H1 (cell line): ENCODE measurements around the gene NUCB1. TPM values are rescaled to one million over a fixed set of nuclear protein-coding genes. Genes with fewer than 3 reads are reported as not detected.

Experiments used
- CTCF ChIA-PET: fragments of 300-600 bp; sonication (Branson Sonifier 250); formaldehyde crosslinking; loops from one replicate; lab custom pipeline; 2021; ENCODE audit not compliant: partially characterized antibody; lab: Charles Lee
- POLR2A ChIA-PET: fragments of 300-600 bp; sonication (Branson Sonifier 250); formaldehyde crosslinking; loops from one replicate; lab custom pipeline; 2021; ENCODE audit warnings: inconsistent platforms; ENCODE audit not compliant: partially characterized antibody; lab: Charles Lee
- DNase-seq, 2 experiments: peaks; one replicate each; pipeline versions ENCODE4 v3.0.0 to v3.0.0-alpha.2; 2010 to 2022; ENCODE audit warnings: low spot score in 2 of 2, low read depth in 1 of 2, mixed read lengths in 1 of 2
- FAIRE-seq: peaks from 2 replicates; lab custom pipeline; 2011; peaks lifted over from hg19 to GRCh38; lab: Jason Lieb, UNC
- H2AFZ ChIP-seq: 2 replicates; pipeline ENCODE4 v1.8.1; 2012; ENCODE audit warnings: low read length, inconsistent platforms
- H2AK5ac ChIP-seq: 2 replicates; pipeline ENCODE4 v1.6.1; 2013; ENCODE audit warnings: low read depth, low read length
- H2BK120ac ChIP-seq: replicated peaks from 2 replicates; pipeline ENCODE3; 2013; ENCODE audit warnings: low read depth, low read length, inconsistent platforms
- H2BK12ac ChIP-seq: 2 replicates; pipeline ENCODE4 v1.6.1; 2013; ENCODE audit warnings: low read depth, low read length
- H2BK15ac ChIP-seq: 2 replicates; pipeline ENCODE4 v1.6.1; 2013; ENCODE audit warnings: low read length
- H2BK20ac ChIP-seq: 2 replicates; pipeline ENCODE4 v1.6.1; 2013; ENCODE audit warnings: low read length
- H2BK5ac ChIP-seq: 2 replicates; pipeline ENCODE4 v1.6.1; 2013; ENCODE audit warnings: low read depth, low read length
- H3K14ac ChIP-seq: 2 replicates; pipeline ENCODE4 v1.6.1; 2013; ENCODE audit warnings: inconsistent platforms; ENCODE audit not compliant: insufficient read length
- H3K18ac ChIP-seq: 2 replicates; pipeline ENCODE4 v1.6.1; 2013; ENCODE audit warnings: low read length; ENCODE audit errors: extremely low read depth
- H3K23ac ChIP-seq: 2 replicates; pipeline ENCODE4 v1.6.1; 2013; ENCODE audit warnings: inconsistent platforms; ENCODE audit not compliant: insufficient read length
- H3K23me2 ChIP-seq: 2 replicates; pipeline ENCODE4 v1.6.1; 2013; ENCODE audit warnings: low read depth, low read length
- H3K27ac ChIP-seq: 2 replicates; pipeline ENCODE4 v1.6.1; 2011; ENCODE audit warnings: low read depth, low read length, inconsistent platforms
- H3K27me3 ChIP-seq, 4 experiments: replicated peaks in 1 of 4; 1 replicate in 1 of 4; 2 replicates in 3 of 4; pipeline versions ENCODE4 v1.6.1 to v1.8.1; 2011 to 2013; ENCODE audit warnings: low read length in 3 of 4, mild to moderate bottlenecking in 3 of 4, inconsistent platforms in 2 of 4, mixed read lengths in 2 of 4, moderate library complexity in 1 of 4; ENCODE audit not compliant: control insufficient read depth in 3 of 4, insufficient read depth in 3 of 4; ENCODE audit errors: extremely low read depth in 1 of 4
- H3K36me3 ChIP-seq, 4 experiments: 2 replicates each; pipeline versions ENCODE4 v1.6.1 to v1.8.1; 2011 to 2013; ENCODE audit warnings: mild to moderate bottlenecking in 4 of 4, low read length in 3 of 4, moderate library complexity in 2 of 4, control low read depth in 1 of 4, inconsistent platforms in 1 of 4; ENCODE audit not compliant: insufficient read depth in 4 of 4, control insufficient read depth in 2 of 4
- H3K4ac ChIP-seq: replicated peaks from 2 replicates; pipeline ENCODE3; 2013; ENCODE audit warnings: low read length, low read depth, mixed read lengths, inconsistent platforms; ENCODE audit not compliant: insufficient read length
- H3K4me1 ChIP-seq, 4 experiments: replicated peaks in 1 of 4; 1 replicate in 1 of 4; 2 replicates in 3 of 4; pipeline versions ENCODE4 v1.6.1 to v1.8.1; 2011 to 2013; ENCODE audit warnings: low read length in 3 of 4, inconsistent platforms in 2 of 4, mixed read lengths in 1 of 4; ENCODE audit not compliant: insufficient read depth in 4 of 4, control insufficient read depth in 3 of 4
- H3K4me2 ChIP-seq, 2 experiments: 2 replicates each; pipeline versions ENCODE4 v1.6.1 to v1.8.1; 2011 to 2013; ENCODE audit warnings: low read depth in 2 of 2, low read length in 2 of 2, control low read depth in 1 of 2, inconsistent platforms in 1 of 2, mild to moderate bottlenecking in 1 of 2; ENCODE audit not compliant: insufficient read depth in 1 of 2
- H3K4me3 ChIP-seq, 4 experiments: fragments of 200-600, 300-600 bp in 1 of 4; sonication (generic), shearing (Covaris generic), sonication (Bioruptor Twin) in 1 of 4; 2 replicates each; pipeline versions ENCODE4 v1.5.1 to v1.8.1; 2011 to 2016; ENCODE audit warnings: low read length in 4 of 4, low read depth in 3 of 4, control low read depth in 2 of 4, inconsistent platforms in 2 of 4, mild to moderate bottlenecking in 2 of 4, mixed read lengths in 1 of 4, moderate library complexity in 1 of 4; ENCODE audit not compliant: insufficient read depth in 2 of 4; ENCODE audit errors: extremely low read depth in 1 of 4
- H3K56ac ChIP-seq: replicated peaks from 2 replicates; pipeline ENCODE3; 2013; ENCODE audit warnings: low read depth, mild to moderate bottlenecking, mixed read lengths, low read length, inconsistent platforms; ENCODE audit not compliant: insufficient read length
- H3K79me1 ChIP-seq: 2 replicates; pipeline ENCODE4 v1.6.1; 2013; ENCODE audit warnings: low read depth, low read length, control low read depth
- H3K79me2 ChIP-seq, 2 experiments: 2 replicates each; pipeline versions ENCODE4 v1.6.1 to v1.8.1; 2012 to 2013; ENCODE audit warnings: low read length in 2 of 2, mild to moderate bottlenecking in 2 of 2, inconsistent platforms in 1 of 2; ENCODE audit not compliant: insufficient read depth in 2 of 2, control insufficient read depth in 1 of 2
- H3K9ac ChIP-seq, 4 experiments: replicated peaks in 1 of 4; 1 replicate in 1 of 4; 2 replicates in 3 of 4; pipeline versions ENCODE4 v1.6.1 to v1.8.1; 2011 to 2013; ENCODE audit warnings: low read depth in 3 of 4, low read length in 3 of 4, control low read depth in 2 of 4, mild to moderate bottlenecking in 2 of 4, moderate library complexity in 2 of 4, inconsistent platforms in 1 of 4; ENCODE audit errors: extremely low read depth in 1 of 4
- H3K9me3 ChIP-seq, 2 experiments: 2 replicates each; pipeline versions ENCODE4 v1.6.1 to v1.8.1; 2012 to 2013; ENCODE audit warnings: mild to moderate bottlenecking in 2 of 2, moderate library complexity in 2 of 2, control low read depth in 1 of 2, inconsistent platforms in 1 of 2, low read depth in 1 of 2, low read length in 1 of 2, mixed read lengths in 1 of 2; ENCODE audit not compliant: insufficient read depth in 2 of 2
- H4K20me1 ChIP-seq, 2 experiments: replicated peaks in 1 of 2; 2 replicates each; pipeline versions ENCODE3 to v1.8.1; 2011 to 2013; ENCODE audit warnings: inconsistent platforms in 2 of 2, low read length in 2 of 2, mild to moderate bottlenecking in 1 of 2; ENCODE audit not compliant: insufficient read depth in 2 of 2, control insufficient read depth in 1 of 2
- H4K5ac ChIP-seq: 2 replicates; pipeline ENCODE4 v1.6.1; 2013; ENCODE audit warnings: low read length, low read depth, mixed read lengths, inconsistent platforms; ENCODE audit not compliant: insufficient read length
- H4K8ac ChIP-seq: 2 replicates; pipeline ENCODE4 v1.8.0; 2013; ENCODE audit warnings: mild to moderate bottlenecking, moderate library complexity, low read length, inconsistent platforms; ENCODE audit not compliant: insufficient read depth; ENCODE audit errors: extremely low read depth
- H4K91ac ChIP-seq: replicated peaks from 2 replicates; pipeline ENCODE3; 2013; ENCODE audit warnings: low read length, mixed read lengths, inconsistent platforms; ENCODE audit not compliant: insufficient read length
- SIRT6 ChIP-seq: IDR thresholded peaks from one replicate; pipeline ENCODE4 v1.7.1; 2012; ENCODE audit warnings: low read length, inconsistent platforms
- SUZ12 ChIP-seq: fragments of 200-600 bp; sonication (generic); IDR thresholded peaks from 2 replicates; pipeline ENCODE4 v1.6.1; 2012; ENCODE audit warnings: mild to moderate bottlenecking, inconsistent platforms, low read length, moderate library complexity, mixed read lengths
- WGBS, 2 experiments: shearing (Covaris generic) in 1 of 2; methylation state at CpG; one replicate each; pipeline versions ENCODE4 v1.1.6 to v1.1.7; 2013 to 2015; ENCODE audit warnings: low lambda C conversion rate in 2 of 2, mixed read lengths in 2 of 2, inconsistent platforms in 1 of 2, low coverage in 1 of 2, missing lambda C conversion rate in 1 of 2; ENCODE audit not compliant: insufficient replicate concordance in 2 of 2, insufficient coverage in 1 of 2, insufficient read length in 1 of 2; ENCODE audit errors: extremely low coverage in 1 of 2, missing lambda C conversion rate in 1 of 2; 5-methylcytosine and 5-hydroxymethylcytosine counted together
- polyA plus RNA-seq, 7 experiments: library from polyadenylated mRNA; depleted of rRNA in 3 of 7; stranded (reverse) in 5 of 7; unstranded in 2 of 7; fragments of >200 nt in 5 of 7; fragments of 200-250 nt in 2 of 7; gene quantifications; 1 replicate in 5 of 7; 2 replicates in 1 of 7; 4 replicates in 1 of 7; pipeline versions ENCODE4 v1.2.1 to v1.2.3, GENCODE V29; 2011 to 2013; ENCODE audit warnings: missing spikeins in 2 of 7, mixed read lengths in 2 of 7
- total RNA-seq: library from RNA; stranded (reverse); fragmentation: NEBNext Ultra II Directional; extraction: Animal tissue kit (Norgen Biotek cat#: 25700); gene quantifications from 2 replicates; pipeline ENCODE4 v1.2.1, GENCODE V29; 2021

The NUCB1 gene
- total and polyA plus RNA-seq, 2 of the 8 experiments (the other 6 are each of a cell fraction or from before 2014, with no cell fraction given): 111 to 121 TPM

DNA sequence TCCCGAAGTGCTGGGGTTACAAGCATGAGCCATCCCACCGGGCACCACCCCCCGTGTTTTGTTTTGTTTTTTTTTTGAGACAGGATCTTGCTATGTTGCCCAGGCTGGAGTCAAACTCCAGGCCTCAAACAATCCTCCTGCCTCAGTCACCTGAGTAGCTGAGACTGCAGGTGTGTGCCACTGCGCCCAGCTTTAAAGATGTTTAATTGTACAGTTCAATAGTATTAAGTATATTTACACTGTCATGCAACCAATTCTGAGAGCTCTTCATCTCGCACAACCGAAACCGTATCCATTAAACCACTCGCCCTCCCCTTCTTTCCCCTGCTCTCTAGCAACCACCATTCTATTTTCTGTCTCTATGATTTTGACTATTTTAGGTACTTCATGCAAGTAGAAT is 15.6 kb downstream of the NUCB1 start:
- H3K27ac ChIP-seq: no peak overlapping the region
- no peak overlapping the region for H2BK5ac ChIP-seq
- no peak overlapping the region for H2BK120ac ChIP-seq
- H3K23ac ChIP-seq: no peak overlapping the region
- no peak for TF ChIP-seq SIRT6
- no peak for TF ChIP-seq SUZ12
- TF ChIP-seq, all 59 proteins: peak for 0
- Histone ChIP-seq H2BK20ac (no peak overlapping the region), H3K9ac (no peak overlapping the region), H2AFZ (no peak overlapping the region), H4K5ac (no peak overlapping the region), H3K79me1 (no peaks in the 10 kb centered on the region), H3K18ac (no peak overlapping the region), H2AK5ac (no peak overlapping the region), H4K8ac (no peak overlapping the region), H3K79me2 (no peaks in the 10 kb centered on the region), H3K56ac (no peak overlapping the region), H4K20me1 (peaks cover 0 to 7% of the 10 kb centered on the region in 2 experiments), H3K14ac (no peak overlapping the region), H3K4ac (no peak overlapping the region), H3K4me3 (no peak overlapping the region), H3K9me3 (no peaks in the 10 kb centered on the region), H3K4me1 (no peaks in the 10 kb centered on the region), H2BK12ac (no peak overlapping the region), H3K4me2 (no peak overlapping the region), H3K23me2 (no peaks in the 10 kb centered on the region; the same call in 1 of the 2 replicates), H4K91ac (no peak overlapping the region), H3K27me3 (no peaks in the 10 kb centered on the region), H2BK15ac (no peak overlapping the region), H3K36me3 (peaks cover 11 to 61% (median 25%) of the 10 kb centered on the region in 4 experiments)
- no peak for FAIRE-seq
- WGBS, 2 experiments: 92% methylated on average over 8 of the region's 8 CpGs; no CpG with 5 or more reads in 1 of the 2 experiments
- ChIA-PET POLR2A (interaction anchor here (0.7 to 3.4 kb wide), 8 partner anchors 9 to 50 kb away, joined by 3 to 13 read pairs (median 4); partner anchors contain the start of genes DHDH and PPP1R15A), CTCF (interaction anchor here (1.1 to 2.1 kb wide), 4 partner anchors 14 to 55 kb away, joined by 3 to 5 read pairs (median 4); no protein-coding TSS in a partner anchor)
- DNase-seq: no peak
